ENCODE measurements around the gene SHROOM4.

The SHROOM4 gene

GRCh38 chrX:50618788-50619558 lies 195.0 kb downstream of the SHROOM4 start:
- Histone ChIP-seq H3K4me1 (ENCODE audit: insufficient read depth, low read length) (no peaks in the 10 kb centered on the region), H3K9me3 (ENCODE audit: low read length) (no peaks in the 10 kb centered on the region), H3K4me3 (ENCODE audit: low read length) (no peak overlapping the region), H3K27me3 (ENCODE audit: insufficient read depth, low read length) (no peaks in the 10 kb centered on the region), H2AFZ (ENCODE audit: low read depth, low read length) (no peak overlapping the region), H3K36me3 (ENCODE audit: insufficient read depth, low read length) (no peaks in the 10 kb centered on the region)

GRCh38 chrX:50617183-50617582 lies 196.8 kb downstream of the SHROOM4 start:
- no peaks in the 10 kb centered on the region for H3K36me3 ChIP-seq (ENCODE audit: insufficient read depth, low read length)
- H2AFZ ChIP-seq (ENCODE audit: low read depth, low read length): no peak overlapping the region
- H3K27me3 ChIP-seq (ENCODE audit: insufficient read depth, low read length): no peaks in the 10 kb centered on the region
- H3K4me3 ChIP-seq (ENCODE audit: low read length): no peak overlapping the region
- H3K4me1 ChIP-seq (ENCODE audit: insufficient read depth, low read length): no peaks in the 10 kb centered on the region
- H3K9me3 ChIP-seq (ENCODE audit: low read length): no peaks in the 10 kb centered on the region

GRCh38 chrX:50615570-50616158 lies 198.3 kb downstream of the SHROOM4 start:
- H3K27me3 ChIP-seq (ENCODE audit: insufficient read depth, low read length): no peaks in the 10 kb centered on the region
- no peaks in the 10 kb centered on the region for H3K9me3 ChIP-seq (ENCODE audit: low read length)

GRCh38 chrX:50614460-50614859 lies 199.5 kb downstream of the SHROOM4 start:
- no peaks in the 10 kb centered on the region for H3K27me3 ChIP-seq (ENCODE audit: insufficient read depth, low read length)
- no peaks in the 10 kb centered on the region for H3K9me3 ChIP-seq (ENCODE audit: low read length)
- no peak overlapping the region for H2AFZ ChIP-seq (ENCODE audit: low read depth, low read length)
- H3K4me3 ChIP-seq (ENCODE audit: low read length): no peak overlapping the region
- no peaks in the 10 kb centered on the region for H3K4me1 ChIP-seq (ENCODE audit: insufficient read depth, low read length)
- no peaks in the 10 kb centered on the region for H3K36me3 ChIP-seq (ENCODE audit: insufficient read depth, low read length)

More at GRCh38 chrX:50615570-50616158, 198.3 kb downstream of the SHROOM4 start:
- Histone ChIP-seq H3K4me3 (ENCODE audit: low read length) (no peak overlapping the region), H3K36me3 (ENCODE audit: insufficient read depth, low read length) (no peaks in the 10 kb centered on the region), H3K4me1 (ENCODE audit: insufficient read depth, low read length) (no peaks in the 10 kb centered on the region), H2AFZ (ENCODE audit: low read depth, low read length) (no peak overlapping the region)

GRCh38 chrX:50613846-50614245 lies 200.1 kb downstream of the SHROOM4 start:
- no peak overlapping the region for H2AFZ ChIP-seq (ENCODE audit: low read depth, low read length)
- no peak overlapping the region for H3K4me3 ChIP-seq (ENCODE audit: low read length)
- H3K4me1 ChIP-seq (ENCODE audit: insufficient read depth, low read length): no peaks in the 10 kb centered on the region
- H3K9me3 ChIP-seq (ENCODE audit: low read length): no peaks in the 10 kb centered on the region
- no peaks in the 10 kb centered on the region for H3K27me3 ChIP-seq (ENCODE audit: insufficient read depth, low read length)
- H3K36me3 ChIP-seq (ENCODE audit: insufficient read depth, low read length): no peaks in the 10 kb centered on the region

GRCh38 chrX:50609796-50610195 lies 204.2 kb downstream of the SHROOM4 start:
- H3K9me3 ChIP-seq (ENCODE audit: low read length): no peaks in the 10 kb centered on the region
- no peaks in the 10 kb centered on the region for H3K4me1 ChIP-seq (ENCODE audit: insufficient read depth, low read length)

GRCh38 chrX:50606300-50606950 lies 207.6 kb downstream of the SHROOM4 start:
- Histone ChIP-seq H3K27me3 (ENCODE audit: insufficient read depth, low read length) (no peaks in the 10 kb centered on the region), H3K9me3 (ENCODE audit: low read length) (no peaks in the 10 kb centered on the region), H3K36me3 (ENCODE audit: insufficient read depth, low read length) (no peaks in the 10 kb centered on the region), H2AFZ (ENCODE audit: low read depth, low read length) (no peak overlapping the region), H3K4me1 (ENCODE audit: insufficient read depth, low read length) (no peaks in the 10 kb centered on the region), H3K4me3 (ENCODE audit: low read length) (no peak overlapping the region)

More at GRCh38 chrX:50609796-50610195, 204.2 kb downstream of the SHROOM4 start:
- Histone ChIP-seq H2AFZ (ENCODE audit: low read depth, low read length) (no peak overlapping the region), H3K27me3 (ENCODE audit: insufficient read depth, low read length) (no peaks in the 10 kb centered on the region), H3K4me3 (ENCODE audit: low read length) (no peak overlapping the region), H3K36me3 (ENCODE audit: insufficient read depth, low read length) (no peaks in the 10 kb centered on the region)

- H2AFZ ChIP-seq (ENCODE audit: low read depth, low read length): no peak overlapping the region
- H3K9me3 ChIP-seq (ENCODE audit: low read length): no peaks in the 10 kb centered on the region
- no peaks in the 10 kb centered on the region for H3K27me3 ChIP-seq (ENCODE audit: insufficient read depth, low read length)
- no peaks in the 10 kb centered on the region for H3K4me1 ChIP-seq (ENCODE audit: insufficient read depth, low read length)
- no peaks in the 10 kb centered on the region for H3K36me3 ChIP-seq (ENCODE audit: insufficient read depth, low read length)
- H3K4me3 ChIP-seq (ENCODE audit: low read length): no peak overlapping the region
These were observed 217.9 kb downstream of the SHROOM4 start for GRCh38 chrX:50596056-50596455.

- no peaks in the 10 kb centered on the region for H3K9me3 ChIP-seq (ENCODE audit: low read length)
- H2AFZ ChIP-seq (ENCODE audit: low read depth, low read length): no peak overlapping the region
- H3K36me3 ChIP-seq (ENCODE audit: insufficient read depth, low read length): no peaks in the 10 kb centered on the region
- no peaks in the 10 kb centered on the region for H3K4me1 ChIP-seq (ENCODE audit: insufficient read depth, low read length)
- H3K4me3 ChIP-seq (ENCODE audit: low read length): no peak overlapping the region
- H3K27me3 ChIP-seq (ENCODE audit: insufficient read depth, low read length): no peaks in the 10 kb centered on the region
These were observed 219.2 kb downstream of the SHROOM4 start for GRCh38 chrX:50594788-50595187.

GRCh38 chrX:50586980-50587379 lies 227.0 kb downstream of the SHROOM4 start:
- no peak overlapping the region for H2AFZ ChIP-seq (ENCODE audit: low read depth, low read length)

GRCh38 chrX:50586407-50586806 lies 227.6 kb downstream of the SHROOM4 start:
- Histone ChIP-seq H3K4me1 (ENCODE audit: insufficient read depth, low read length) (no peaks in the 10 kb centered on the region), H3K4me3 (ENCODE audit: low read length) (no peak overlapping the region), H3K36me3 (ENCODE audit: insufficient read depth, low read length) (no peaks in the 10 kb centered on the region), H2AFZ (ENCODE audit: low read depth, low read length) (no peak overlapping the region), H3K27me3 (ENCODE audit: insufficient read depth, low read length) (no peaks in the 10 kb centered on the region), H3K9me3 (ENCODE audit: low read length) (no peaks in the 10 kb centered on the region)

More at GRCh38 chrX:50586980-50587379, 227.0 kb downstream of the SHROOM4 start:
- no peaks in the 10 kb centered on the region for H3K9me3 ChIP-seq (ENCODE audit: low read length)
- H3K36me3 ChIP-seq (ENCODE audit: insufficient read depth, low read length): no peaks in the 10 kb centered on the region
- no peaks in the 10 kb centered on the region for H3K27me3 ChIP-seq (ENCODE audit: insufficient read depth, low read length)
- no peak overlapping the region for H3K4me3 ChIP-seq (ENCODE audit: low read length)
- H3K4me1 ChIP-seq (ENCODE audit: insufficient read depth, low read length): no peaks in the 10 kb centered on the region

- no peaks in the 10 kb centered on the region for H3K9me3 ChIP-seq (ENCODE audit: low read length)
- no peak overlapping the region for H3K4me3 ChIP-seq (ENCODE audit: low read length)
- no peaks in the 10 kb centered on the region for H3K27me3 ChIP-seq (ENCODE audit: insufficient read depth, low read length)
- no peaks in the 10 kb centered on the region for H3K4me1 ChIP-seq (ENCODE audit: insufficient read depth, low read length)
- no peaks in the 10 kb centered on the region for H3K36me3 ChIP-seq (ENCODE audit: insufficient read depth, low read length)
- H2AFZ ChIP-seq (ENCODE audit: low read depth, low read length): no peak overlapping the region
These were observed 232.6 kb downstream of the SHROOM4 start for GRCh38 chrX:50581405-50581804.

- Histone ChIP-seq H3K36me3 (ENCODE audit: insufficient read depth, low read length) (no peaks in the 10 kb centered on the region), H2AFZ (ENCODE audit: low read depth, low read length) (no peak overlapping the region), H3K4me3 (ENCODE audit: low read length) (no peak overlapping the region), H3K9me3 (ENCODE audit: low read length) (no peaks in the 10 kb centered on the region), H3K4me1 (ENCODE audit: insufficient read depth, low read length) (no peaks in the 10 kb centered on the region), H3K27me3 (ENCODE audit: insufficient read depth, low read length) (no peaks in the 10 kb centered on the region)
These were observed 234.0 kb downstream of the SHROOM4 start for GRCh38 chrX:50579955-50580354.
